Fibroblast of skin of abdomen (primary cell): ENCODE data around the gene FKBP9. TPM values are rescaled to one million over a fixed set of nuclear protein-coding genes. Genes with fewer than 3 reads are reported as not detected.
"Not testable (repeated sequence)": the region's sequence is repeated elsewhere in the genome, so short reads cannot be mapped to it uniquely, and the experiment has no call there.

ENCODE experiments used
- DNase-seq: peaks from one replicate; pipeline ENCODE4 v3.0.0-alpha.2; 2013
- polyA plus RNA-seq, 2 experiments: library from polyadenylated mRNA; unstranded; fragments of 120-200 nt; gene quantifications; one replicate each; pipeline ENCODE4 v1.2.1, GENCODE V29; 2013; ENCODE audit not compliant: insufficient read length in 2 of 2

The FKBP9 gene, protein sequence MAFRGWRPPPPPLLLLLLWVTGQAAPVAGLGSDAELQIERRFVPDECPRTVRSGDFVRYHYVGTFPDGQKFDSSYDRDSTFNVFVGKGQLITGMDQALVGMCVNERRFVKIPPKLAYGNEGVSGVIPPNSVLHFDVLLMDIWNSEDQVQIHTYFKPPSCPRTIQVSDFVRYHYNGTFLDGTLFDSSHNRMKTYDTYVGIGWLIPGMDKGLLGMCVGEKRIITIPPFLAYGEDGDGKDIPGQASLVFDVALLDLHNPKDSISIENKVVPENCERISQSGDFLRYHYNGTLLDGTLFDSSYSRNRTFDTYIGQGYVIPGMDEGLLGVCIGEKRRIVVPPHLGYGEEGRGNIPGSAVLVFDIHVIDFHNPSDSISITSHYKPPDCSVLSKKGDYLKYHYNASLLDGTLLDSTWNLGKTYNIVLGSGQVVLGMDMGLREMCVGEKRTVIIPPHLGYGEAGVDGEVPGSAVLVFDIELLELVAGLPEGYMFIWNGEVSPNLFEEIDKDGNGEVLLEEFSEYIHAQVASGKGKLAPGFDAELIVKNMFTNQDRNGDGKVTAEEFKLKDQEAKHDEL
- 488 TPM for polyA plus RNA-seq (2013, experiment 1 of 2; ENCODE audit: insufficient read length)
- polyA plus RNA-seq (2013, experiment 2 of 2; ENCODE audit: insufficient read length) = 442 TPM

DNA sequence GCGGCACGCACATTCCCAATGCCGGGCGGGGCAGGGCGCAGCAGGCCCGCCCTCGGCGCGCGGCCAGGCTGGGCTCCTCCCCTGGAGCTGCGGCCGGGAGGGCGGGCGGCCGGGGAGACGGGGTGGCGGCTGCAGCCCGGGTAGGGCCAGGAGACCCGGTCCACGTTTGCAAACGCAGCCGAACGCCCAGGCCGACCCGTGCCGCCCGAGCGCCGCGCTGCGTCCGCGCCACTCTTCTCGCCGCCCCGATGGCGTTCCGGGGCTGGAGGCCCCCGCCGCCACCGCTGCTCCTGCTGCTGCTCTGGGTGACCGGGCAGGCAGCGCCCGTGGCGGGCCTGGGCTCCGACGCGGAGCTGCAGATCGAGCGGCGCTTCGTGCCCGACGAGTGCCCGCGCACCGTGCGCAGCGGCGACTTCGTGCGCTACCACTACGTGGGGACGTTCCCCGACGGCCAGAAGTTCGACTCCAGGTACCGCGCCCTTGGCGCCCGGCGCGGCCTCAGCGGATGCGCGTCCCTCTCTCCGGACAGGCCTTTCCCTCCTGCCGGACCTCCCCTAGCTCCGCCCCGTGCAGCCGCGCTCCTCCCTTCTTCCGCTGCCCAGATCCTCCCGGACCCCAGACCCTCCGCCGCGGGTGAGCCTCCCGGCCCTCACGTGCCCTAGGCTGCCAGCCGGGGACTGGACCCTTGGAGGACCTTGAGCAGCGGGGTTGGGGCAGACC is at the start of gene FKBP9:
Gene FKBP9 (plus strand): TSS at position 115 of the 720 bp plus-strand sequence. CDS start 134 bp downstream, at position 249.
- peak; percentile 94 for DNase-seq

DNA sequence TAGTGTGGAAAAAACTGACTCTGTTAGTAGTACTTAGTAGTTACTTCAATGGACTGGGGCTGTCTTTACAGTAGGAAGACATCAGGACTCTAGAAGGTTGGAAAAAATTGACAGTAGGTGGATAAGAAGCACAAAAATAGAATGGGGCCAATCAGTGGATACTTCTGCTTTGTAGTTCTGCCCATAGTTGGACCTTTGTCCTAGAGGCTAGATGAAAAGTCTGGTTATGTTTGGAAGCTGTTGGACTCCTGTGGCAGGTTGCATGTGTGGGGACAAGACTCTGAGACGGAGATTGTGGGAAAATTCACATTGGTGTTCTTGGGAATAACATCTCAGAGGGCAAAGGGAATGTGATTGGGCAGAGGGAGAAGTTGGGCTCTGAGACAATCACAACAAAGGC is 47.0 kb upstream of the FKBP9 start:
- DNase-seq = no peak

DNA sequence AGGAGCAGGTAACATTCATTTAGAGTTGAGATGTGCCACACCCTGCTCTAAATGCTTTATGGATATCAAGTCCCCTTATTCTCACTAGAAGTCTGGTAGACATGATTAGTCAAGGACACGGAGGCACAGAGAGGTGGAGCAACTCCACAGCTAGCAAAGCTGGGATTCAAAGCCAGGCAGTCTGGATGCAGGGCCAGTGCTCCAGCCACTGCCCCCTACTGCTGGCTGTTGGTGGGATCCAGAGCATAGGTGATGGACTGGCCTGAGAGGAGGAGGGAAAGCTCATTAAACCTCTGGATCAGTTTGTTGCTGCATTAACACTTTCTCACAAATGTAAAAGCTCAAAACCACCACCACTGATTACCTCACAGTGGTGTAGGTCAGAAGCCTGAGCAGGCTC is 43.1 kb upstream of the FKBP9 start:
- DNase-seq = no peak

DNA sequence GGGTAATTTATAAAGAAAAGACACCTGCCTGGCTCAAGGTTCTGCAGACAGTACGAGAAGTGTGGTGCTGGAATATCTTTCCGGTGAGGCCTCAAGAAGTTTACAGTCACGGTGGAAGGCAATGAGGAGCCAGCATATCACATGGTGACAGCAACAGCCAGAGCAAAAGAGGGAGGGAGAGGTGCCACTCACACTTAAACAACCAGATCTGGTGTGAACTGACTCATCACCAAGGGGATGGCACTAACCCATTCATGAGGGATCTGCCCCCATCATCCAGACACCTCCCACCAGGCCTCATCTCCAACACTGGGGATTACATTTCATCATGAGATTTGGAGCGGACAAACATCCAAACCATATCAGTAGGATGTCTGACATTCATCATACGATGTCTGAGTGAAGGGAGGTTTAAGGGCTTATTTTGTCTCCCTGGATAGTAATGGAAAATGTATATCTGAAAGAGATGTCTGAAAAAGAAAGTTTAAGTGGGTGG is 42.2 kb upstream of the FKBP9 start:
- DNase-seq = no peak

DNA sequence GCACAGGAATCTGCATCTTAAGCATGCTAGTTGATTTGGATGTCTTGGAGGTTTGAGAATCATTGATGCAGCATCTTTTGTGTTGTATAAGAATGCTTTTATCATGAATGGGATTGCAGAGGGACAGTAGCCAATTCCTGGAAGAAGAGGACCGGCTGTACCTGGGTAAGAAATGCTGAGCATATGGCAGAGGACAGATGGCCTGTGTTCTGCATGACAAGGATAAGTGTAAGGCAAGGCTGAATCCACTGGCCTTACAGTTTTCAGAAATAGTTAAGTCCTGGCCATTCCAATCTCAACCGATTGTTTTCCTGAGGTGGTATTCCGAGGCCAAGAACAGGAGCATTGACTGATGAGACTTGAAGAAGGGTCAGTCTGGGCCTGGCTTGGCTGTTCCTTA is 41.2 kb upstream of the FKBP9 start:
- DNase-seq = no peak

DNA sequence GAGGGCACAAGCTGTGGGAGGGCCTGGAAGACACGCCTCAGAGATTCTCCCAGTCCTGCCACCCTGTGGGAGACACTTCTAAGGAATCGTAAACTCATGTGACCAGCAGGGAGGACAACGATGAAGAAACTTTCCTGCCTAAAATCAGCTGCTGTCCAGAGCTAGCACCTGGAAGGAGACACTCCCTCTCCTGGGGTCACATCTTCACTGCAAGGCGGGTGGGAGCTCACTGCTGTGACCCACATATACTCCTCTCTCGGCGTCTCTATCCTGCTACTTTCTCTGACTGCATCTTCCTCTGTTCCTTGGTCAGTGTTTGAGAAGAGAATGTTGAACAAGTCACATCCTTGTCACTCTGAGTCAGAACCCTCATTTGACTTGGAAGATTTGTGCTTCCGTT is 40.2 kb upstream of the FKBP9 start:
- not testable (repeated sequence) for DNase-seq

DNA sequence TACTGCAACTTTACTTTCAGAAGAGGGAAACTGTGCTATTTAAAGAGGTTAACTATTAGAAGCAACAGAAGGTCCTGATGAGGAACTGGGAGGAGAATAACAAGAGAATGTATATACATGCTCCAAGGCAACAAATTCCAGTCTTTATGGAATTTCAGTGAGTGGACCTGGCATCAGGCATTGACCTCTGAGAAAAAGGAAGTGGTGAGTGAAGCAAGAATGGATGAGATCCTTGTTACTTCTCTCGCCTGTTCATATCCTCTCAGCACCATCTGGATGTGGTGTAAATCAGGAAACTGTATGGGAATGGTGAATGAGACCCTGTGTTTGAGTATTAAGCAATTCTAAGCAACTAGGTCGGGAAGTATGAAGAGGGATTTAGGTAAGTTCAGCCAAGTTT is 35.3 kb upstream of the FKBP9 start:
- peak; percentile 46 for DNase-seq

DNA sequence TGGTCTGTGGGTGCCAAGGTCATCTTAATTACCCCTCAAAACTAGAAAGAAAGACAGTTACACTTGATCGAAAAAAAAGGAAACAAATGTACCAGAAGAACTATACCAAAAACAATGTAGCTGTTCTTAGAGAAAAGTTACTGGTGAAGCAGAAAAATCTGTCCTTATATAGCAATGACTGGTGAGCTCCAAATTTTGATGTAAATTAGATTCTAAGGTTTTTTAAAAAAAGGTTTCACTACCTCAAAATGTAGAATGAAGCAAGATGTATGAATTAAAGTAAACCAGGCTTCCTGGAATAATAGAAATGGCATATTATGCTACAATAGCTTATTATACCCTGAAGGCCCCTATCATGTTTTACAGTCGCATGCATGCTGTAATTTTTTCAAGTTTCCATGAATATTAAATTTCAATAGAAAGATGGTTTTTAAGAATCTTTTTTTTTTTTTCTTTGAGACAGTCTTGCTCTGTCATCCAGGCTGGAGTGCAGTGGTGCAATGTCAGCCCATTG is 28.4 kb upstream of the FKBP9 start:
- no peak for DNase-seq

DNA sequence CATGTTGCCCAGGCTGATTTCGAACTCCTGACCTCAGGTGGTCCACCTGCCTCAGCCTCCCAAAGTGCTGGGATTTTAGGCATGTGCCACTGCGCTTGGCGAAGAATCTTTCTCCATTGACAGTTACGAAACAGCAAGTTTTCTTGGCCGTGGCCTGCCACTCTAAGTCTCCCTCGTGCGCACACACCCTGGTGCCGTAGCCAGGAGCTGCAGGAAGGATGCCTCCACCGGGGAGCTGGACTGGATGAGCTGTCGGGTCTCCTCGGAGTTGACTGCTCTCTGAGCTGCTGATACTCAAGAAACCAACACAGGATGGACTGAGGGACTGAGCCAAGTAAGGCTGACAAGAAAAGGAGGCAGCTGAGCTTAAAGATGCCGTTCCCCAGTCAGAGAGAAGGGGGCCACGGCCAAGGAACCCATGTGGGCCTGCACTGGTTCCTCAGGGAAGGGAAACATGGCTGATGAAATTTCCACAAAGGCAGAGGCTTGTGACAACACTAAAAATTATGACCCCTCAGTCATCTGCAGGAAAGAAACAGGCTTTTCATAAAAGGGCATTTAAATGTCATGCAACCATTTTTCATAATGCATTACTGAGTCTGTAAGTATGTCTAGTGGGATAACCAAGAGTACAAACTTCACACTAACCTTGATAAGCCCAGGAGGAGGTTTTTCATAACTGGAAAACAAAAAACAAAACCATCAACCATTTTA is 27.7 kb upstream of the FKBP9 start:
- DNase-seq = no peak

DNA sequence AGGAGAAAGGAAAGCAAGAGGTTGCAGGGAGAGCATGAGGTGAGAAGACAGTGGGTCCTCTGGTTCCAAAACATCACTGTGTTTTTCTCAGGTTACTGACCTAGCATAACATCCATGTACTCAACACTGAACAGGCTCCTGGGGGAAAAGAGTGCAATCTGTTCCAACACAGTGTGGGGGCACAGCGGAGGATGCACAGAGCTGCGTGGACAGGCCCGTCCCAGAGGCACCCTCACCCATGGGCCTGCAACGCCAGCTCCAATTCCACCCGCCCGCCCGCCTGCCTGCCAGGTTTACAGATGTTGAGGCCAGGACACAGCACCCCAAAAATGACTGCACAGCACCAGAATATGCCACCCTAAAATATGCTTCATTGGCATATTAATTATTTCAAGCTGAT is 26.9 kb upstream of the FKBP9 start:
- no peak for DNase-seq

DNA sequence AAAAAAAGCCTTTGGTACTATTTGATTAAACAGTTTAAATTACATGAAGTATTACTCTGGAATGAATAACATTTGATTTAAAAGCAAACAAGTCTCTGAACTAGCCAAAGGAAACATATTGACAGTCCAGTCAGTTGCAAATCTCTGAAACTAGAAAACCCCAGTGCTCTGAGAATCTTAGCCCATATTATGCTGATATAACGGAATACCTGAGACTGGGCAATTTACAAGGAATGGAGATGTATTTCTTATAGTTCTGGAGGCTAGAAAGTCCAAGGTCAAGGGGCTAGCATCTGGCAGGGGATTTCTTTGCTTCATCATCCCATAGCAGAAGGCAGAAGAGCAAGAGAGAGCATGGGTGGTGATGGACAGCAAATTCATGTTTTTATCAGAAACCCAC is 21.7 kb upstream of the FKBP9 start:
- no peak for DNase-seq

DNA sequence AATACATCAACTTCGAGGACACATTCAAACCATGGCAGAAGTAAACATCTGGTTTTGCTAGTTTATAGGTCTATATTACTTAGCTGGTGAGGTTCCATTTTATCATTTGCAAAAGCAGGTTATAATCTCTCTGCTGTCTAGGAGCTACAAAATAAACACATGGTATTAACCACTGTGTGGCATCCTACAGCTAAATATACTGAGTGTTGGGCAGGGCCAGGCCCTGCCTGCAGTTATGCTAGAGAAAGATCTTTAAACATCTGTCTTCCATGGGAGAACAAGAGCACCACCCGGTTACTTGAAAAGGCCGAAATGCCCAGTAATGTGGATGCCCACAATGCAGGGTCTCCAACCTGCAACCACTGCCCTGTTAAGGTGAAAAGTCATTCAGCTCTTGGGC is 20.6 kb upstream of the FKBP9 start:
- DNase-seq = no peak

DNA sequence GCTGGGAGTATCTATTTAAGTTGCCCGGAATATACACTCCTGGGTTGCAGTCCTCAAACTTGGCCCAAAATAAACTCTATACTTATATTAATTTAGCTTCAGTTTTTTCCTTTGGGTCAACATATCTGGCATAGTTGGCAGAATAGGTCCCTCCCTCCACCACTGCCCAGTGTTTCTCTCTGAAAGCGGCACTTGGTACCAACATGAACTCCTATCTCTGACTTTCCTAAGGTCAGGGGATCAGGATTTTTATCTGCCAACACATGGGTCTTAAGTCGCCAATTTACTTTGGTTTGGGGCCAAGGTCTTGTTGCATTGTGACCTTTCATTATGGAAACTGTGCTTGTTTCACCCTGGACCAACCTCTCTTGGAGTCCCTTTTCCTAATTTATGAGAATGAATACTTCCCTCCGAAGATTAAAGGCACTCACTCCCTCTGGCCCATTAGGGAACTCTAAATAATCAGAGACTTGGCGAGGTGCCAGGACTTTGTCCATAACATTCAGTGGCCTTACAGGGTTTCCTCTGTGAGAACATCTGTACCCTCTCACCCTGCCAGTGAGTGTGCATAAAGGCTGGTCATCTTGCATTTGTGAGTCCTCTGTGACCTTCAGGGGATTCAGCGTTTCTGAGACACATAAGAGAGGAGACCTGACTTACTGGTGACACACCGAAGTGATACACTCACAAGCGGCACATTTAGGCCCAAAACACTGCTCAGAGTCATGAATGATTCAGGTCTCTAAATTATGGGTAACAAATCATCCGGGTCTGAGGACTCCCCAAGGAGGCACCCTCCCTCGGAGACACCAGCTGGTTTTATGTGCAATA is 19.7 kb upstream of the FKBP9 start:
- peak; percentile 30 for DNase-seq

DNA sequence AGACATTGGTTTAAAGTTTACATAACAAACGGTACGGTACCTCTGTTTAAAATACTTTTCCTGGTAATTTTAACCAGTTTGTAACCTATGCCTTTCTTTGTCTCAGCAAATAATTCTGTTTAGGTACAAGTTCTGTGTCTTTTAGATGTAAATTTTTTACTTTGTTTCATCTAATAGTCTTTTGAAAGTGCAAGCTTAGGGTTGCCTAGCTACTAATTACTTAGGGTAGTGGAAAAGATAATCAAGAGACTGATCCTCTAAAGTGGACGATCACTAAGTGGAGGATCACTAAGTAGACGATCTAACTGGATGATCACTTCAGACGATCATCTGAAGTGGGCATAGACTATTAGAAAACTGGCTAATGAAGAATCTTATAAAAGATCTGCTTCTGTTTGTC is 16.1 kb upstream of the FKBP9 start:
- no peak for DNase-seq

DNA sequence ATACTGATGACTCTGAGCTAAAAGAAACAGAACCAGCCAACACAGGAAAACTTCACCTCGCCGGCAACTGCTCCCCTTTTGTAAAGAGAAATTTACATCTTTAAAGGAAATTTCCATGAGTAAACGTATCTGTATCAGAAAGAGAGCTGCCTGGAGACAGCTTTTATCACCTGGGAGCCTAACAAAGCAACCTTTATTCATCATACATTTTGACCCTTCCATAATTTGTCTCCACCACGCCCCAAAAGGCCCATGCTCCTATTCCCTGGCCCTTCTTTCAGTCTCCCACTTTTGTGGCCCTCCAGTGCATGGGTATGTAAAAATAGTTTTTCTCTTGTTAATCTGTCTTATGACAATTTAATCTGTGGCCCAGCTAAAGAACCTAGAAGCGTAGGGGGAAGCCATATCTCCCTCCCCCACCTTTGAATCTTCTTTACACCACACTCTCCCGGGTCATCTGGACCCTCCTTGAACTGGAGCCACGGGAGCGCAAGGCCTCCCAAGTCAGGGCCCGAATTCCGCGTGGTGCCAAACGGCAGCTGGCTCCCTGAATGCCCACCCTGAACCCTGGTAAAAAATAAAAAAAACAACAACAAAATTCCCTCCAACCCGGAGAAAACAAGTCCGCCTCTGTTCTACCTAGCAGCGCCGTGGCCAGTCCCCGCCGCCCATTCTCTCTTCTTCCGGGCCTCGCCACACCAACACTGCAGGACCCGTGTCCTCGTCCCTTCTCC is 15.4 kb upstream of the FKBP9 start:
- DNase-seq = no peak

DNA sequence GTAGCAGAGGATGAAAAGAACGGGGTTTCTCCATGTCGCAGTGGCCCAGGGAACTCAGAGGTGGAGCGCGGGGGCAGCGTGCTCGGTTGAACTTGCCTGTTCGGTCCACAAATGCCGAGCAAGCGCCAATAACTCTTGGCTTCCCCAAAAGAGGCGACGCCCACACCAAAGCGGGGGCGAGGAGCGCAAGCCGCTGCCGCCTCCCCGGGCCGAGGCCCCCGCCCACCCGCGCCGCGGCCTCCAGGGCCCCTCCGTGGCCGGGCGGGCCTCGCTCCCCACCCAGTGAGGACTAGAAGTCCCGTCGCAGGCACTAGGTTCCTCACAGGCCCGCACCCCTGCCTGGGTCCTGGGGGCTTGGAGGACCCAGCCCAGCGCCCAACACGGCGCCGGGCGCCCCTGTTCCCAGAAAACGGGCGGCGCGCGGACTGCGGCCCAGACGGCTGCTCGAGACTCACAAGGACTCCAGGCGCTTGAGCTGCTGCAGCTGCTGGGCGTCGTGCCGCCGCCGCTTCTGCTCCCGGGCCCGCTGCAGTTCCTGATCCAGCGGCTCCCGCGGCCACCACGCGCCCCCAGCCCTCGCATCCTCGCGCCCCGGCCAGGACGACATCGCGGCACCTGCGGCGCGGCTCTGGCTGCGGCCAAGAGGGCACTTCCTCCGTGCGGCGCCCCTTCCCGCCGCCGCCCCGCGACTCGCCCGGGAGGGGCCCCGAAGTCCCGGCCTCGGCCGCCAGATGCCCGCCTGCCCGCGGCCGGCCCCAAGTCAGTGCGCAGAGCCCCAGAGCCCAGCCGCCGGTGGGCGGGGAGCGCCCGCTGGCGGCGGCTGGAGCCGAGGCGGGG is 14.6 kb upstream of the FKBP9 start:
- DNase-seq = peak; percentile 81

DNA sequence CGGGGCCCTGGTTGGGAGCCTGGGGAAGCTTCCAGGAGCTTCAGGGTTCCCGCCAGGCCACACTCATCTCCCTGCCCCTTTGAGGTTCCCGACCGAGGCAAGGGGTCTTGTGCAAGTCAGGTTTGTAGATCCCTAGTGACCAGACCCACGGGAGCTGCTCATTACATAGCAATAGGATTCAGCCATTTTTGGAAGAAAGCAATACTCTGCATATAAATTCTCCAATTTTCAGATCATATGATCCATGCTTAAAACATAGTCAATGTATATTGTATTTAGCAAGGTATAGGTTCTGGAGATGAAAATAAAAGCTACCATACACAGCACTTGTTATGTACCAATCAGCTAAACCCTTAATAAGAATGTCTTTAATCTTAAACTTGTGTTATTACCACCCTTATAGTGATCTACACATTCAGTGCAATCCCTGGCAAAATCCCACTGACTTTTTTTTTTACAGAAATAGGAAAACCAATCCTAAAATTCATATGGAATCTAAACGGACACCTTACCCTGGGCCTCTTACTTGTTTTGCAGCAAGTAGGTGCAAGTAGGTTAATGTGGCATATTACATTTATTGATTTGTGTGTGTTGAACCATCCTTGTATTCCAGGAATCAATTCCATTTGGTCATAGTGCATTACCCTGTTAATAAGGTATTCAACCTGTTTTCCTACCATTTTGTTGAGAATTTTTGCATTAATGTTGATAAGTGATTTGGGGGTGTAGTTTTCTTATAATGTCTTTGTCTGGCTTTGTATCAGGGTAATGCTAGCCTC is 13.8 kb upstream of the FKBP9 start:
- DNase-seq = no peak

DNA sequence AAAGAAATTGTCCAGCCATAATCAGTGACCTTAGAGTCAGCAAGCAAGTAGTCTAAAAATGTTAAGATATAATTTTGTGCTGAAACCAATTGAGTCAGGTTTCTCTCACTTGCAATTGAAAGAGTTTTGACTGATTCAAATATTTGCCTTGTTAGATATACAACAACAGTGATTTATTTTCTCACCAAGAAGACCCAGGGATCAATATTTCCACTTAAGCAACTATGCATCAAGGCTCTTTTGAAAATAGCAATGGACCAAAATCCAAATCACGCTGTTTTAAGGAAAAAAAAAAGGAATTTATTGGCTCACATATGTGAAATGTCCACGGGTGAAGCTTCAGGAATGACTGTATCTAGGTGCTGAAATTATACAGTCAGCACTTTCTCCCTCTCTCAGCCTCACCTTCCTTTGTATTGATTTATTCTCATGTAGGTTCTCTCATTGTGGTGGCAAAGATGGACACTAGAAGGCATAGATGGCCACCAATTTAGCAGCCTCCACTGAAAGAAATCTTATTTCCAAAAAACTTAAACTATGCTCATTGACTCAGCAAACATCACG is 9.7 kb upstream of the FKBP9 start:
- DNase-seq = no peak

DNA sequence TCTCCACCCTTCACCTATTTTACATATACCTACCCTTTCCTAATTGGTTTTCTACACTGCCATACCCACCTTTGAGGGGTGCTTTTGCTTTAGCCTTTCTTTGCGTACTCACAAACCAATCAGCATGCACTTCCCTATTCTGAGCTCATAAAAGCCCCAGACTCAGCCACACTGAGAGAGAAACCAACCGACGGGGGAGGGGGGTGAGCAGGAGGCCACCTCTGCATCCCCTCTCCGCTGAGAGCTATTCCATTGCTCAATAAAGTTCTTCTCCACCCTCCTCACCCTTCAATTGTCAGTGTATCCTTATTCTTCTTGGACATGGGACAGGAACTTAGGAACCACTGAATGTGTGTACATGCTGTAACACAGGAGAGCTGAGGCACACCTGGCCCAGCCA is 9.0 kb upstream of the FKBP9 start:
- DNase-seq = no peak
